ENCODE data around the gene DCN.

- TF ChIP-seq CTCF (IDR thresholded peaks at IDR 0.05; ENCODE audit: low read depth, low read length) (peak; percentile 89), EZH2phosphoT487 (IDR thresholded peaks at IDR 0.05; ENCODE audit: low read depth) (no peak)
Measured at GRCh38 chr12:91109148-91109564, 73.5 kb downstream of the DCN start.
